RPMI7951 (cell line): ENCODE data around the gene CCDC57. TPM values are rescaled to one million over a fixed set of nuclear protein-coding genes. Genes with fewer than 3 reads are reported as not detected.
"Not testable (repeated sequence)": the region's sequence is repeated elsewhere in the genome, so short reads cannot be mapped to it uniquely, and the experiment has no call there.

ENCODE experiments used
- DNase-seq: peaks from one replicate; pipeline ENCODE4 v3.0.0-alpha.2; 2012; ENCODE audit warnings: low read depth
- total RNA-seq: library from RNA; depleted of rRNA; stranded (reverse); fragments of >200 nt; shearing (Covaris generic); gene quantifications from 2 replicates; pipeline ENCODE4 v1.2.3, GENCODE V29; 2014

The CCDC57 gene
- total RNA-seq, 1 experiment from 2014 or later = 3.7 TPM

- no peak for DNase-seq
These were observed 34.7 kb downstream of the CCDC57 start for GRCh38 chr17:82177761-82178498.

GRCh38 chr17:82177276-82177675, 35.4 kb downstream of the CCDC57 start:
- no peak for DNase-seq

- no peak for DNase-seq
These were observed 36.7 kb downstream of the CCDC57 start for GRCh38 chr17:82175951-82176350.

- no peak for DNase-seq
These were observed 37.4 kb downstream of the CCDC57 start for GRCh38 chr17:82175201-82175600.

- not testable (repeated sequence) for DNase-seq
These were observed 38.4 kb downstream of the CCDC57 start for GRCh38 chr17:82174042-82174857.

- DNase-seq = no peak
These were observed 39.1 kb downstream of the CCDC57 start for GRCh38 chr17:82173351-82174041.

GRCh38 chr17:82172486-82173160, 40.0 kb downstream of the CCDC57 start:
- DNase-seq = no peak

- no peak for DNase-seq
These were observed 40.8 kb downstream of the CCDC57 start for GRCh38 chr17:82171750-82172375.

- no peak for DNase-seq
These were observed 42.2 kb downstream of the CCDC57 start for GRCh38 chr17:82170412-82170961.

GRCh38 chr17:82168568-82168967, 44.1 kb downstream of the CCDC57 start:
- DNase-seq = no peak

GRCh38 chr17:82167028-82167427, 45.6 kb downstream of the CCDC57 start:
- no peak for DNase-seq

- no peak for DNase-seq
These were observed 47.8 kb downstream of the CCDC57 start for GRCh38 chr17:82164853-82165252.

- DNase-seq = no peak
These were observed 51.4 kb downstream of the CCDC57 start for GRCh38 chr17:82161216-82161615.

- no peak for DNase-seq
These were observed 52.6 kb downstream of the CCDC57 start for GRCh38 chr17:82160075-82160474.

- no peak for DNase-seq
These were observed 53.8 kb downstream of the CCDC57 start for GRCh38 chr17:82158825-82159224.

GRCh38 chr17:82157046-82158035, 55.3 kb downstream of the CCDC57 start:
- DNase-seq = no peak

GRCh38 chr17:82156284-82156925, 56.2 kb downstream of the CCDC57 start:
- DNase-seq = no peak

GRCh38 chr17:82155606-82156005, 57.0 kb downstream of the CCDC57 start:
- no peak for DNase-seq

- DNase-seq = no peak
These were observed 57.7 kb downstream of the CCDC57 start for GRCh38 chr17:82154881-82155331.
